B cell (primary cell): Measurements from ENCODE around the gene RPL7A. TPM values are rescaled to one million over a fixed set of nuclear protein-coding genes. Genes with fewer than 3 reads are reported as not detected.

ENCODE experiments used
- ATAC-seq: fragments of 200-7000 bp; cut with Tn5 transposase; one replicate; pipeline ENCODE4 v1.10.0; 2021; ENCODE audit warnings: low read depth, mild to moderate bottlenecking, moderate number of reproducible peaks, moderate library complexity
- CTCF ChIA-PET: fragments of 350-600 bp; sonication (Branson Sonifier 250); formaldehyde crosslinking; loops from one replicate; lab custom pipeline; 2021; ENCODE audit warnings: antibody characterized with exemption, inconsistent platforms; lab: Charles Lee
- POLR2A ChIA-PET: fragments of 350-600 bp; sonication (Branson Sonifier 250); formaldehyde crosslinking; loops from one replicate; lab custom pipeline; 2021; ENCODE audit warnings: antibody characterized with exemption; lab: Charles Lee
- DNase-seq: peaks from one replicate; pipeline ENCODE4 v3.0.0; 2013
- H2AFZ ChIP-seq: 2 replicates; pipeline ENCODE4 v1.6.1; 2012; ENCODE audit warnings: mild to moderate bottlenecking, low read depth, low read length; ENCODE audit not compliant: insufficient read depth, poor library complexity, severe bottlenecking
- H3K27ac ChIP-seq, 2 donors: 1 replicate in 1 of 2; 2 replicates in 1 of 2; pipeline ENCODE4 v1.5.1; 2012 to 2013; ENCODE audit warnings: low read length in 2 of 2, mild to moderate bottlenecking in 2 of 2, moderate library complexity in 1 of 2
- H3K27me3 ChIP-seq, 4 experiments: fragments of 200-600 bp in 1 of 4; sonication (generic) in 1 of 4; replicated peaks in 1 of 4; 1 replicate in 2 of 4; 2 replicates in 2 of 4; pipeline versions ENCODE4 v1.6.1 to v1.7.0; 2013 to 2016; ENCODE audit warnings: low read length in 3 of 4, mild to moderate bottlenecking in 2 of 4, mixed read lengths in 1 of 4, moderate library complexity in 1 of 4; ENCODE audit not compliant: insufficient read depth in 4 of 4, control insufficient read depth in 3 of 4; ENCODE audit errors: control extremely low read depth in 1 of 4
- H3K36me3 ChIP-seq, 2 experiments: replicated peaks in 1 of 2; 1 replicate in 1 of 2; 2 replicates in 1 of 2; pipeline versions ENCODE4 v1.6.1 to v1.7.1; 2013; ENCODE audit warnings: low read length in 1 of 2; ENCODE audit not compliant: insufficient read depth in 2 of 2, control insufficient read depth in 1 of 2; ENCODE audit errors: control extremely low read depth in 1 of 2, extremely low read depth in 1 of 2
- H3K4me1 ChIP-seq, 2 donors: fragments of 200-600 bp in 1 of 2; sonication (generic) in 1 of 2; 1 replicate in 1 of 2; 2 replicates in 1 of 2; pipeline versions ENCODE4 v1.5.1 to v1.6.1; 2013 to 2017; ENCODE audit warnings: low read length in 2 of 2; ENCODE audit not compliant: control insufficient read depth in 2 of 2, insufficient read depth in 2 of 2
- H3K4me2 ChIP-seq: replicated peaks from 2 replicates; pipeline ENCODE3; 2012; ENCODE audit warnings: mild to moderate bottlenecking, low read depth, low read length; ENCODE audit not compliant: poor library complexity, severe bottlenecking
- H3K4me3 ChIP-seq, 5 experiments: fragments of 200-600 bp in 1 of 5; sonication (generic) in 1 of 5; 1 replicate in 3 of 5; 2 replicates in 2 of 5; pipeline versions ENCODE4 v1.5.1 to v1.7.0; 2011 to 2016; ENCODE audit warnings: low read length in 4 of 5, mild to moderate bottlenecking in 4 of 5, low read depth in 2 of 5, control low read depth in 1 of 5, moderate library complexity in 1 of 5; ENCODE audit not compliant: insufficient read depth in 1 of 5; ENCODE audit errors: control extremely low read depth in 1 of 5, extremely low read depth in 1 of 5
- H3K79me2 ChIP-seq: fragments of 200-600 bp; sonication (generic); one replicate; pipeline ENCODE4 v1.6.0; 2016; ENCODE audit warnings: low read length; ENCODE audit not compliant: control insufficient read depth, insufficient read depth
- H3K9ac ChIP-seq: fragments of 200-600 bp; sonication (generic); 2 replicates; pipeline ENCODE4 v1.6.1; 2017; ENCODE audit warnings: mild to moderate bottlenecking, low read length, moderate library complexity
- H3K9me3 ChIP-seq, 3 donors: one replicate each; pipeline versions ENCODE4 v1.6.1 to v1.7.1; 2013; ENCODE audit warnings: low read length in 2 of 3; ENCODE audit not compliant: control insufficient read depth in 2 of 3, insufficient read depth in 1 of 3; ENCODE audit errors: control extremely low read depth in 1 of 3
- H4K20me1 ChIP-seq: 2 replicates; pipeline ENCODE4 v1.6.0; 2012; ENCODE audit warnings: mild to moderate bottlenecking, low read length; ENCODE audit not compliant: insufficient read depth, control insufficient read depth, poor library complexity, severe bottlenecking
- H3K27ac Mint-ChIP-seq: one replicate; pipeline ENCODE4 v1.8.0; 2021; ENCODE audit warnings: mixed read lengths
- H3K27me3 Mint-ChIP-seq: one replicate; pipeline ENCODE4 v1.8.0; 2021; ENCODE audit warnings: mixed read lengths
- H3K4me1 Mint-ChIP-seq: one replicate; pipeline ENCODE4 v1.8.0; 2021; ENCODE audit warnings: mixed read lengths
- H3K4me3 Mint-ChIP-seq: one replicate; pipeline ENCODE4 v1.8.0; 2021; ENCODE audit warnings: mixed read lengths
- H3K9me3 Mint-ChIP-seq: one replicate; pipeline ENCODE4 v1.8.0; 2022; ENCODE audit warnings: mixed read lengths; ENCODE audit not compliant: insufficient read depth
- CTCF ChIP-seq: fragments of 200-600 bp; IDR thresholded peaks from one replicate; pipeline ENCODE4 v1.8.0; 2022; ENCODE audit warnings: antibody characterized with exemption, mild to moderate bottlenecking
- EZH2 ChIP-seq: IDR thresholded peaks from 2 replicates; pipeline ENCODE4 v1.6.1; 2012; ENCODE audit warnings: borderline replicate concordance, low read depth, mild to moderate bottlenecking, moderate library complexity, low read length; ENCODE audit not compliant: insufficient read depth, poor library complexity, severe bottlenecking
- WGBS: methylation state at CpG from one replicate; pipeline ENCODE4 v1.1.5; 2013; ENCODE audit warnings: missing lambda C conversion rate; ENCODE audit not compliant: insufficient coverage; 5-methylcytosine and 5-hydroxymethylcytosine counted together
- intact Hi-C: fragments of 100-400 bp; cut with micrococcal nuclease; formaldehyde crosslinking; loops from one replicate; pipeline ENCODE4 v1.10.0; 2022
- polyA plus RNA-seq: library from polyadenylated mRNA; depleted of rRNA; stranded (reverse); fragments of >200 nt; gene quantifications from 2 replicates; pipeline ENCODE4 v1.2.3, GENCODE V29; 2012
- total RNA-seq, 2 donors: library from RNA; stranded (reverse); fragments of 120-200 nt in 1 of 2; gene quantifications; 1 replicate in 1 of 2; 2 replicates in 1 of 2; pipeline versions ENCODE4 v1.2.3 to v1.2.4, GENCODE V29; 2013 to 2022

Gene RPL7A
- total and polyA plus RNA-seq, 2 donors (not counting 1 experiment from before 2014, with no cell fraction given): 2,407 to 3,937 TPM

DNA sequence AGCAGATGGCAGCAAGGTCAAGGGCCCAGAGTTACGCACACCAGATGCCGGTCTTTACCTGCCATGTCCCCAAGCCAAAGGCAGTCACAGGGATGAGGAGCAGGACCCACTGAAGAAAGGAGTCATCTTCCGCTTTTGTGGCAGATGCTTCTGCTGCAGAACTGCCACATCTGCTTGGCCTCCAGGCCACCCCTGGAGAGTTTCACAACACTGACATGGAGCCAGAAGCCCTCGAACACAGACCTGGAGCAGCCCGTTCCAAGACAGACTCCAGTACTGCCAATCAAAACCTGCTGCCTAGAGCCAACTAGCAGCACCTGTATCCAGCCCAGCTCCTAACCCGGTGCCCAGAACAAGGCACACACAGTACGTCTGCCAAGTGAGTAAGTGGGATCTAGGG is 6.7 kb downstream of the RPL7A start:
- Mint-ChIP-seq H3K27ac (peak overlapping the region; percentile 15), H3K27me3 (no peaks in the 10 kb centered on the region), H3K9me3 (no peaks in the 10 kb centered on the region), H3K4me1 (peaks cover 36% of the 10 kb centered on the region), H3K4me3 (peak overlapping the region; percentile 53)
- Histone ChIP-seq H2AFZ (no peak overlapping the region), H3K4me1 (peaks cover 16 to 29% of the 10 kb centered on the region in 2 donors), H3K4me3 (no peak overlapping the region), H3K9ac (no peak overlapping the region), H3K36me3 (peaks cover 0 to 56% of the 10 kb centered on the region in 2 experiments), H3K9me3 (peaks cover 0 to 8% (median 0%) of the 10 kb centered on the region in 3 donors), H4K20me1 (peaks cover 48% of the 10 kb centered on the region), H3K27ac (no peak overlapping the region), H3K4me2 (no peak overlapping the region), H3K79me2 (peaks cover 54% of the 10 kb centered on the region), H3K27me3 (no peaks in the 10 kb centered on the region)
- ATAC-seq (no peak), DNase-seq (no peak)
- intact Hi-C loops: loop anchor here (10.0 kb wide), 1 partner anchor 170 kb away; no protein-coding TSS in a partner anchor
- TF ChIP-seq EZH2 (no peak), CTCF (no peak)
- POLR2A ChIA-PET: no interaction called here
- CTCF ChIA-PET: interaction anchor here (1.8 kb wide), 1 partner anchor 15 kb away, joined by 5 read pairs; no protein-coding TSS in a partner anchor
- WGBS: 96% methylated on average over 7 of the region's 7 CpGs

DNA sequence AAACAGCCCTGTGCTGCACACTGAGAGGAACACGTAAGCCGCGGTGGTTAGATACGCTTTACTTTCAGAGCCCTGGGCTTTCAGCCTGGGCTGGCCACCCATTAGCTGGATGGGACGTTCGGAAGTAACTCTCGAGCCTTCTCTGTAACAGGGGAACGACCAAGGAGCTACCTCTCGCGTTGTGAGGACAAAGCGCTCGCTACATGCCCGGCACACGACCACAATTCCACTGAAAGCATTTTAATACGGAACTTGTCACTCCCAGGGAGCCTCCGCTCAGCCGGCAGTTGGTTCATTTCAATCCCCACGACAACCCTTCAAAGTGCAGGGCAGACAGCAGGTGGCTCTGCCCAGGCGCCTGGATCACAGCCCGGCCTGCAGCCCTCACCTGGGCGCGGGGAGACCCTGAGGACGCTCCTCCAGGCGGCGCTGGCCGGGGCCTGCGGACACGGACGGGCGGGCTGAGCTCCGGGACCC is 7.9 kb downstream of the RPL7A start:
- peak overlapping the region; percentile 87 for H3K9ac ChIP-seq
- H3K9me3 ChIP-seq: peaks cover 0 to 8% (median 0%) of the 10 kb centered on the region in 3 donors
- Mint-ChIP-seq H3K27ac (peak overlapping the region; percentile 73), H3K4me3 (peak overlapping the region; percentile 89), H3K4me1 (peaks cover 32% of the 10 kb centered on the region), H3K9me3 (no peaks in the 10 kb centered on the region), H3K27me3 (no peaks in the 10 kb centered on the region)
- ATAC-seq: no peak
- H3K27ac ChIP-seq: peak overlapping the region; percentile 55 to 72
- H3K4me2 ChIP-seq: peak overlapping the region; percentile 98
- H3K27me3 ChIP-seq: no peaks in the 10 kb centered on the region
- H3K79me2 ChIP-seq: peaks cover 54% of the 10 kb centered on the region
- H3K36me3 ChIP-seq: peaks cover 0 to 52% of the 10 kb centered on the region in 2 experiments
- TF ChIP-seq CTCF (no peak), EZH2 (no peak)
- H4K20me1 ChIP-seq: peaks cover 41% of the 10 kb centered on the region
- ChIA-PET CTCF (interaction anchor here (0.7 to 2.0 kb wide), 8 partner anchors 10 to 690 kb away, joined by 3 to 11 read pairs (median 4); no protein-coding TSS in a partner anchor), POLR2A (interaction anchor here (0.6 to 1.9 kb wide), 5 partner anchors 8 to 1696 kb away, joined by 3 to 18 read pairs (median 5); partner anchors contain the start of genes MED22, RPL7A and STKLD1)
- peak; percentile 45 for DNase-seq
- intact Hi-C loops: loop anchor here (1.0 to 10.0 kb wide), 3 partner anchors 8 to 171 kb away; partner anchors contain the start of genes MED22, RPL7A, STKLD1 and SURF4
- peaks cover 16 to 29% of the 10 kb centered on the region in 2 donors for H3K4me1 ChIP-seq
- peak overlapping the region; percentile 93 for H2AFZ ChIP-seq
- H3K4me3 ChIP-seq: peak overlapping the region; percentile 39 to 91 (median 70)
- under 1% methylated on average over 31 of the region's 31 CpGs for WGBS
